OCI-LY1 (cell line): ENCODE measurements around the gene RBM10.
"Not testable (repeated sequence)": the region's sequence is repeated elsewhere in the genome, so short reads cannot be mapped to it uniquely, and the experiment has no call there.

Experiments
- H2AFZ ChIP-seq: fragments of 200-600 bp; sonication (generic), shearing (Covaris generic); 2 replicates; pipeline ENCODE4 v1.6.0; 2014; ENCODE audit warnings: antibody characterized with exemption, mild to moderate bottlenecking, low read length
- H3F3A ChIP-seq: fragments of 200-600 bp; sonication (generic), shearing (Covaris generic); 2 replicates; pipeline ENCODE4 v1.6.0; 2014; ENCODE audit warnings: mild to moderate bottlenecking, antibody characterized with exemption, low read length, moderate library complexity; ENCODE audit not compliant: insufficient read depth
- H3K27ac ChIP-seq: fragments of 200-600 bp; sonication (generic); 2 replicates; pipeline ENCODE4 v1.5.1; 2014; ENCODE audit warnings: low read length, mixed run types, mild to moderate bottlenecking, low read depth; ENCODE audit not compliant: poor library complexity, severe bottlenecking
- H3K27me3 ChIP-seq: fragments of 200-600 bp; sonication (generic); 2 replicates; pipeline ENCODE4 v1.6.0; 2014; ENCODE audit warnings: antibody characterized with exemption, mild to moderate bottlenecking, low read length, moderate library complexity; ENCODE audit not compliant: insufficient read depth
- H3K36me3 ChIP-seq: fragments of 200-600 bp; sonication (generic); 2 replicates; pipeline ENCODE4 v1.6.1; 2014; ENCODE audit warnings: mild to moderate bottlenecking, antibody characterized with exemption, low read length, moderate library complexity, mixed read lengths; ENCODE audit not compliant: insufficient read depth
- H3K4me1 ChIP-seq: fragments of 200-600 bp; sonication (generic); 2 replicates; pipeline ENCODE4 v1.5.1; 2014; ENCODE audit warnings: mild to moderate bottlenecking, low read length, moderate library complexity; ENCODE audit not compliant: insufficient read depth, severe bottlenecking
- H3K4me2 ChIP-seq: fragments of 200-600 bp; sonication (generic), shearing (Covaris generic); 2 replicates; pipeline ENCODE4 v1.6.1; 2014; ENCODE audit warnings: low read length
- H3K4me3 ChIP-seq: fragments of 200-600 bp; sonication (generic); 2 replicates; pipeline ENCODE4 v1.5.1; 2014; ENCODE audit warnings: low read length, low read depth, mild to moderate bottlenecking, mixed read lengths; ENCODE audit not compliant: poor library complexity, severe bottlenecking
- H3K79me2 ChIP-seq: fragments of 200-600 bp; shearing (Covaris generic); 2 replicates; pipeline ENCODE4 v1.6.1; 2016; ENCODE audit warnings: mixed run types, low read length, mixed read lengths; ENCODE audit not compliant: insufficient read depth
- H3K9ac ChIP-seq: fragments of 200-600 bp; sonication (generic), shearing (Covaris generic); 2 replicates; pipeline ENCODE4 v1.6.1; 2014; ENCODE audit warnings: mild to moderate bottlenecking, low read length, mixed read lengths
- H3K9me2 ChIP-seq: fragments of 200-600 bp; sonication (generic), shearing (Covaris generic); 2 replicates; pipeline ENCODE4 v1.6.1; 2014; ENCODE audit warnings: low read depth, mild to moderate bottlenecking, low read length, mixed read lengths
- H3K9me3 ChIP-seq: fragments of 200-600 bp; shearing (Covaris generic); 2 replicates; pipeline ENCODE4 v1.6.1; 2014; ENCODE audit warnings: low read length, mixed read lengths
- H4K20me1 ChIP-seq: fragments of 200-600 bp; sonication (generic), shearing (Covaris generic); 2 replicates; pipeline ENCODE4 v1.6.0; 2016; ENCODE audit warnings: mild to moderate bottlenecking, low read length; ENCODE audit not compliant: insufficient read depth
- EZH2 ChIP-seq: fragments of 200-600 bp; sonication (generic), shearing (Covaris generic); IDR thresholded peaks from 2 replicates; pipeline ENCODE4 v1.8.0; 2017; ENCODE audit warnings: borderline replicate concordance, mixed run types, mild to moderate bottlenecking, antibody characterized with exemption, low read length, moderate library complexity, mixed read lengths
- TF ChIP-seq, protein P1 (sequence below): fragments of 200-600 bp; sonication (generic), shearing (Covaris generic); IDR thresholded peaks from 2 replicates; pipeline ENCODE4 v1.5.1; 2017; ENCODE audit warnings: mild to moderate bottlenecking, antibody characterized with exemption, low read length, moderate library complexity, mixed read lengths

Gene RBM10

DNA sequence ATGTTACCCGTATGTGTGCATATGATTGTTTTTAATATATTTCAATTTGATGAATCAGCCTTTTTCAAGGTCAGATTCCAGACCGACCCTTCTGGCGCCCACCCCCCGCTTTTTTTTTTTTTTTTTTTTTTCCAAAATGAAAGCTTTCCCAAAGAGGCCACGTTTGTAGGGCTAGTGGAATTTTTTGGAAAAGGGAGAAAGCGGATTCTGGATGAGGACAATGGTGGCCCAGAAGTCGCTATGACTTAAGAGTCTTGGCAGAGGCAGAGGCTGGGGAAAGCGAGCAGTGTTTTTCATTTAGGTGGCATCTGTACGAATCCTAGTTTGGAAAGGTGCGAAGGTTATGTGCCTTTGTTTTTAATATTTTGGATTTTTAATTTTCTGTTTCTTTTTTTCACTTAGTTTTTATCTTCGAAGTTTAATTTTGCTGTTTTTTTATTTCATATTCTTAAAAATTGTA, 15.1 kb upstream of the RBM10 start:
- no peaks in the 10 kb centered on the region for H4K20me1 ChIP-seq
- peak overlapping the region; percentile 74 for H3K4me2 ChIP-seq
- peak overlapping the region; percentile 76 for H3K9ac ChIP-seq
- no peaks in the 10 kb centered on the region for H3K27me3 ChIP-seq
- no peaks in the 10 kb centered on the region for H3K9me2 ChIP-seq
- H3K4me3 ChIP-seq: peak overlapping the region; percentile 80
- H3K79me2 ChIP-seq: 0 out of 2 replicates have a peak, but pooled peaks cover 3% of the 10 kb centered on the region
- no peaks in the 10 kb centered on the region for H3F3A ChIP-seq
- TF ChIP-seq, protein P1, sequence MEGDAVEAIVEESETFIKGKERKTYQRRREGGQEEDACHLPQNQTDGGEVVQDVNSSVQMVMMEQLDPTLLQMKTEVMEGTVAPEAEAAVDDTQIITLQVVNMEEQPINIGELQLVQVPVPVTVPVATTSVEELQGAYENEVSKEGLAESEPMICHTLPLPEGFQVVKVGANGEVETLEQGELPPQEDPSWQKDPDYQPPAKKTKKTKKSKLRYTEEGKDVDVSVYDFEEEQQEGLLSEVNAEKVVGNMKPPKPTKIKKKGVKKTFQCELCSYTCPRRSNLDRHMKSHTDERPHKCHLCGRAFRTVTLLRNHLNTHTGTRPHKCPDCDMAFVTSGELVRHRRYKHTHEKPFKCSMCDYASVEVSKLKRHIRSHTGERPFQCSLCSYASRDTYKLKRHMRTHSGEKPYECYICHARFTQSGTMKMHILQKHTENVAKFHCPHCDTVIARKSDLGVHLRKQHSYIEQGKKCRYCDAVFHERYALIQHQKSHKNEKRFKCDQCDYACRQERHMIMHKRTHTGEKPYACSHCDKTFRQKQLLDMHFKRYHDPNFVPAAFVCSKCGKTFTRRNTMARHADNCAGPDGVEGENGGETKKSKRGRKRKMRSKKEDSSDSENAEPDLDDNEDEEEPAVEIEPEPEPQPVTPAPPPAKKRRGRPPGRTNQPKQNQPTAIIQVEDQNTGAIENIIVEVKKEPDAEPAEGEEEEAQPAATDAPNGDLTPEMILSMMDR: no peak
- TF ChIP-seq EZH2: no peak
- peaks cover 8% of the 10 kb centered on the region for H3K4me1 ChIP-seq
- peak overlapping the region; percentile 19 for H3K27ac ChIP-seq
- H2AFZ ChIP-seq: no peak overlapping the region
- no peaks in the 10 kb centered on the region for H3K36me3 ChIP-seq
- H3K9me3 ChIP-seq: no peaks in the 10 kb centered on the region

DNA sequence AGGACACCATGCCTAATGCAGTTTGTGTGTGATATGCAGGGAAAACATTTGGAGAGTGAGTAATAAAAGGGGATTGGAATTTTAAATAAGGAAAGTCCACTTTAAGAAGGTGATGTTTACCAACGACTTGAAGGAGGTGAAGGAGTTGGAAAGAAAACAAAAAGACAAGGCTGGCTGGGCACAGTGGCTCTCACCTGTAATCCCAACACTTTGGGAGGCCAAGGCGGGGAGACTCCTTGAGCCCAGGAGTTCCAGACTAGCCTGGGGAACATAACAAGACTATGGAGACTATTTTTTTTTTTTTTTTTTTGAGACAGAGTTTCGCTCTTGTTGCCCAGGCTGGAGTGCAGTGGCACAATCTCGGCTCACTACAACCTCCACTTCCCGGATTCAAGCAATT, 11.5 kb upstream of the RBM10 start:
- no peaks in the 10 kb centered on the region for H3K27me3 ChIP-seq
- no peaks in the 10 kb centered on the region for H3K9me2 ChIP-seq
- H3K9me3 ChIP-seq: no peaks in the 10 kb centered on the region
- peaks cover 5% of the 10 kb centered on the region for H3K4me1 ChIP-seq
- no peaks in the 10 kb centered on the region for H3F3A ChIP-seq
- H3K36me3 ChIP-seq: peaks cover 4% of the 10 kb centered on the region; the same call in 1 of the 2 replicates
- 0 out of 2 replicates have a peak, but pooled peaks cover 3% of the 10 kb centered on the region for H3K79me2 ChIP-seq
- H3K9ac ChIP-seq: no peak overlapping the region
- H4K20me1 ChIP-seq: no peaks in the 10 kb centered on the region
- H3K4me3 ChIP-seq: no peak overlapping the region
- H3K27ac ChIP-seq: no peak overlapping the region
- no peak overlapping the region for H3K4me2 ChIP-seq
- TF ChIP-seq EZH2: no peak
- TF ChIP-seq, protein P1: no peak
- H2AFZ ChIP-seq: no peak overlapping the region

DNA sequence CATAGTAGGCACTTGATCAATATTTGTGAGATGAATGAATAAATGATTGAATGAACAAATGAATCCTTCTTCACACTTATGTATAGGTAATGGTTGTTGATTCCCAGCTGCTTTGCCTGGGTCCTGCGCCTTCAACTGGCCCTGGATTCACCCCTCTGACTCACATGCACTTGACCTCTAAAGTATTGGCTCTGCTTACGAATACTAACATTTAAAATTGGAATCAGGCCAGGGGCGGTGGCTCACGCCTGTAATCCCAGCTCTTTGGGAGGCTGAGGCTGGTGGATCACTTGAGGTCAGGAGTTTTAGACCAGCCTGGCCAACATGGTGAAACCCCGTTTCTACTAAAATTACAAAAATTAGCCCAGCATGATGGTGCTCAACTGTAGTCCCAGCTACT, 9.4 kb upstream of the RBM10 start:
- not testable (repeated sequence) for H3K9ac ChIP-seq, H3K4me2 ChIP-seq, H3F3A ChIP-seq, H3K4me1 ChIP-seq, H3K9me3 ChIP-seq, H4K20me1 ChIP-seq, H3K79me2 ChIP-seq, H3K4me3 ChIP-seq, H2AFZ ChIP-seq, H3K27me3 ChIP-seq, H3K9me2 ChIP-seq, H3K27ac ChIP-seq
- peaks cover 15% of the 10 kb centered on the region for H3K36me3 ChIP-seq

DNA sequence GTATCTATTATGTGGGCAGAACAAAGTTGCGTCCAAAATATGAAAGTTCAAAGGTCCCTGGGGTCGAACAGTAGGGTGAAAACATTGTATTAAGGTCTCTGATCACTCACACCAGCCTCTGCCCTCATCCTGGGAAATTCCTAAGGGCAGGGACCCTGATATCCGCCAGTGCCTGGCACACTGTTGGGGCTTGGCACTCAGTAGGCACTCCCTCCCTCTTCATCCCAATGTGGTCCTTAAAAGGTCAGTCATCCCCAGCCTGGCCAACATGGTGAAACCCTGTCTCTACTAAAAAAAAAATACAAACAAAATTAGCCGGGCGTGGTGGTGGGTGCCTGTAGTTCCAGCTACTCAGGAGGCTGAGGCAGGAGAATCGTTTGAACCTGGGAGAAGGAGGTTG, 6.8 kb upstream of the RBM10 start:
- Histone ChIP-seq H3K9ac (no peak overlapping the region), H3K4me2 (no peak overlapping the region), H4K20me1 (no peaks in the 10 kb centered on the region), H3K9me3 (no peaks in the 10 kb centered on the region), H3K27me3 (no peaks in the 10 kb centered on the region), H3K4me3 (no peak overlapping the region), H3K79me2 (peaks cover 2% of the 10 kb centered on the region), H3K4me1 (peaks cover under 1% of the 10 kb centered on the region), H3K9me2 (no peaks in the 10 kb centered on the region), H3F3A (no peaks in the 10 kb centered on the region), H2AFZ (no peak overlapping the region), H3K36me3 (peaks cover 34% of the 10 kb centered on the region), H3K27ac (no peak overlapping the region)
- TF ChIP-seq EZH2: no peak
